Bone marrow (tissue), 2 donors: ENCODE results near the gene DXO.
A peak's percentile ranks its signal among the peaks of the same experiment; 100 is the strongest.
"Not testable (repeated sequence)": the region's sequence is repeated elsewhere in the genome, so short reads cannot be mapped to it uniquely, and the experiment has no call there.

Source experiments
- DNase-seq, 2 donors: peaks; one replicate each; lab custom pipeline; 2025; lab: John Stamatoyannopoulos, UW

Gene DXO

DNA sequence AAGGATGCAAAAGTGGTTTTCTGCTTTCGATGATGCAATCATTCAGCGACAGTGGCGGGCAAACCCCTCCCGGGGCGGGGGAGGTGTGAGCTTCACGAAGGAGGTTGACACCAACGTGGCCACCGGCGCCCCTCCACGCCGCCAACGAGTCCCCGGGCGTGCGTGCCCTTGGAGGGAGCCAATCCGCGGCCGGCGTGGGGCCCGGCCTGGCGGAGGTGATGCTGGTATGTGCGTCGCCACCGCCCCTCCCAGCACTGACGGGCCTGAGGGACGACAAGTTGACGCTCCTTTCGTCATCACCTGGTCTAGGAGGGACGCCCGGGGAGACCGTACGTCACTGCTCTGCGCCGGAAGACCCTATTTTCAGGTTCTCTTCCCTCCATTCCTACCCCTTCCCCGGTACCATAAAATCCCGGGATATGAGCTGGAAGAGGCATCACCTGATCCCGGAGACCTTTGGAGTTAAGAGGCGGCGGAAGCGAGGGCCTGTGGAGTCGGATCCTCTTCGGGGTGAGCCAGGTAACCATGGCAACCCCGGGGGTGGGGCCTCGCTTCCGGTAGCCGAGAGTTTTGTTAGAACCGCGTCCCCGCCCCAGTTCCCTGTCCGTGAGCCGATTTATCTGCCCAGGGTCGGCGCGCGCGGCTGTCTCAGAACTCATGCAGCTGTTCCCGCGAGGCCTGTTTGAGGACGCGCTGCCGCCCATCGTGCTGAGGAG lies at the start of gene DXO:
Gene DXO, minus strand, starts transcription at position 146 of the 716 bp plus-strand sequence. CDS start 463 bp downstream, outside the sequence.
- DNase-seq: peak; percentile 89 to 99

DNA sequence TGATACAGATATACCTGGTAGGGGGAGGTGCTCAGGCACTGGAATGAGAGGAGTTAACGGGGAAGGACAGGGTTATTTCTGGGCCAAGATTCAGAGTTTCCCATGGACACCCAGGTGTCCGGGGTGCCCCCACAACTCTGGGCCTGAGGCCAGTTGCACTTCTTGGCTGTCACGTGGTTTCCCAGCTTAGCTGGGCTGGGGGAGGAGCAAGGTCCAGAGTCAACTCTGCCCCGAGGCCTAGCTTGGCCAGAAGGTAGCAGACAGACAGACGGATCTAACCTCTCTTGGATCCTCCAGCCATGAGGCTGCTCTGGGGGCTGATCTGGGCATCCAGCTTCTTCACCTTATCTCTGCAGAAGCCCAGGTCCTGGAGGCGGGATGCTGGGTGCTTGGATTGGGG lies 42.6 kb upstream of the DXO start, which contains the start of gene C4B:
Gene C4B, plus strand, starts transcription at position 249 of the 400 bp plus-strand sequence. Its CDS starts 51 bp downstream, at position 300.
- not testable (repeated sequence) for DNase-seq

DNA sequence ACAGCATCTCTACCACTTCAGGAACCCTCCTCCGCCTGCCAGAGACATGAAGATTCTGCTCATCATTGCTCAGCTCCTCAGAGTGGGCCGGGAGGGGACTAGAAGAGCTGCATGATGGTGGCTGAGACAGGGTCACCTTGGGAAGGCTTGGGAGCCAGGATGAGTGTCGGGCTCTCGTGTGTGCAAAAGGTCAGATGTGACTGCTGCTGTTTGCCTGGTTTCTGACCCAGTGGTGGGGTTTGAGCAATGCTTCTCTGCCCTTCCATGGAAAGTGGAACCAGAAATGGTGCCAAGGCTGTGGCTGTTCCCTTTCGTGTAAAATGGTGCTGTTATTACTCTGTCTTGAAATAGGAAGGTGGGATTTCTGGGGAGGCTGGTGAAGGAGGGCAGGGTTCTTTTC lies 41.8 kb upstream of the DXO start:
- DNase-seq: not testable (repeated sequence)

DNA sequence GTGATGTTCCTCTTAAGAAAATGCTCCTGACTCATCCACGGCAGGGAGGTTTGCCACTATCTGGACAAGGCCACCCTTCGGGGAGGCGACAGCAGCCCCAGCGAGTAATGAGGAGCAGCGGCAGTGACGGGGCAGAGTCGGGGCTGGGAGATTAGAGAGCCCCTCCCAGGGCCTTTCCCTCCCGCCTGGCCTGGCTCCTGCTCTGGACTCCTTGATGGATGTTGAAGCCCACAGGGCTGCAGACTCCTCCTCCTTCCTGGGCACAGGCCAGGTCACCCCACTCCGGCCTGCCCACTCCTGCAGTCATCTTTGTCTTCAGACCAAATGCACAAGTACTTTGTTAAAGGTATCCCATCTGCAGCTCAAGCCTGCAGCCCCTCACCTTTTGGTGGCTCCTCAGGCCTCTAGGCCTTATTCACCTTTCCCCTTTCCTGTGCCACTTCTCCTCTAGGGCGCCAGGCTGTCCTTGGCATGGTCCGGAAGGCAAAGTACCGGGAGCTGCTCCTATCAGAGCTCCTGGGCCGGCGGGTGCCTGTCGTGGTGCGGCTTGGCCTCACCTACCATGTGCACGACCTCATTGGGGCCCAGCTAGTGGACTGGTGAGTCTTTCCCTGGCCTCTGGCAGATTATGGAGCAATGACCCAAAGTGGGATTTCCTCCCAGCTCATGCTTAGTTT lies 41.1 kb upstream of the DXO start:
- not testable (repeated sequence) for DNase-seq

DNA sequence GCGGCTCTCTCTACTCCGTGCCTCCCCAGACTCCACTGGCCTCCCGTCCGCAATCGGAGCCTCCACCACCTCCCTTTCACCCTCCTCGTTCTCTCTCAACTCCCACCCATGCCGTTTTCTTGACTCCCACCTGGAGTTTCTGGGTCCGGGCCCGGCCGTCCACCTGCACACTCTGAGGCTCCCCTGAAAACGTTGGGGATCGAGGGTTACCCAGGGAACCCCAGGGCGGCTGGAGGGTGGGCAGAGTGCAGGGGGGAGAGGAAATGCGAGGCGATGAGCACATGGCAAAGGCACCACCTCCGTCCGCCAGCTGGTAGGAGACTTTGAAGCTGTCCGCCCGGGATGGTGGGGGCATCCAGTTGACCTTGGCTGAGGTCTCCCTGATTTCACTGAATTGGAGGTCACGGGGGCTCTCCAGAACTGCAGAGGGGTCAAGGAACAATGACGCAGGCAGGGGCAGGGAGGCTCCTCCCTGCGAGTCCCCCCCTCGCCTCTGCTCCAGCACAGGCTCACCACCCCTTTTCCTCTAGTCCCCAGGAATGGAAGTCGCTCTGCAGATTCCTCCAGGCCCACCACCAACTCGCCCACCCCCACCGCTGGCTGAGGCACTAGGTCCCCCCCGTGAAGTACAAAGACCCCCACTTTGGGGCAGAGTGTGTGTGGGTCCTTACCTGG lies 39.1 kb upstream of the DXO start:
- not testable (repeated sequence) for DNase-seq

DNA sequence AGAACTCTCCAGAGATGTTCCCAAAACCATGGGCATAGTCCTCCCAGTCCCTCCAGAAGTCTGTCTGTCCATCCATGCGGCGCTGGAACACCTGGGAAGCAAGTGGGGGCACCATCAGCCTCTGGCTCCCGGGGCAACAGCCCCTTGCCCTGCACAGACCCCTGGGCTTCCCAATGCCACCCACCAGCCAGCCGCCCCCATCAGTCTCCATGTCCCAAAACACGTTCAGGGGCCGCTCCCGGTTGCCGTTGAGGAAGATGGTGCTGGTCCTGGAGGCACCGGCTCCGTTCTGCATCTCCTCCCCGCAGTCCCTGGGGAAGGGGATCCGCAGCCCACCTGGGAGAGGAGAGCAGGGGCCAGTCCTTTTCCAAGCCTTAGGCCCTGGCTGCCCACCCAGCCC lies 37.6 kb upstream of the DXO start:
- DNase-seq: not testable (repeated sequence)

DNA sequence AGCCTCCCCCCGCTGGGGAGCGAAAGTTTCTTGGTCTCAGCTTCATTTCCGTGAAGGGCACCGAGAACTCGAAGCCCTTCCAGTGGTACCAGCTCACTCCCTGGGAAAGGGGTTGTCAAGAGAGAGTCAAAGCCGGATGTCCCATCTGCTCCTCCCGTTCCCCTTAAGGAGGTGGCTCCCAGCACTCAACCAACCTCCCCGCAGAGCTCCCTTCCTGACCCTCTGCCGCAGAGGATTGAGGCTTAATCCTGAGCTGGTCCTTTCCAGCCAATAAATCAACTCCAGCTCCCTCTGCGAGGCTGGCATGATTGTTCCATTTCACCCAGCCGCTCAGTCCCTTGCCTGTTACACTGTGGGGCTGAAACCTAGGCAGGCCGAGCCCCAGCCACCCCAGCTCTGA lies 36.7 kb upstream of the DXO start:
- not testable (repeated sequence) for DNase-seq

DNA sequence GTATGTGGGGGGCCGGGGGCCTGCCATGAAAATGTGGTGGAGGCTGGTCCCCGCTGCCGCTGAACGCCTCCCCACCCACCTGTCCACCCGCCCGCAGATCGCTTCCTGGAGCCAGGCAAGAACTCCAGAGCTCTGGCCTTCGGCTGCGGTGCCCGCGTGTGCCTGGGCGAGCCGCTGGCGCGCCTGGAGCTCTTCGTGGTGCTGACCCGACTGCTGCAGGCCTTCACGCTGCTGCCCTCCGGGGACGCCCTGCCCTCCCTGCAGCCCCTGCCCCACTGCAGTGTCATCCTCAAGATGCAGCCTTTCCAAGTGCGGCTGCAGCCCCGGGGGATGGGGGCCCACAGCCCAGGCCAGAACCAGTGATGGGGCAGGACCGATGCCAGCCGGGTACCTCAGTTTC lies 36.1 kb upstream of the DXO start:
- DNase-seq: not testable (repeated sequence)

DNA sequence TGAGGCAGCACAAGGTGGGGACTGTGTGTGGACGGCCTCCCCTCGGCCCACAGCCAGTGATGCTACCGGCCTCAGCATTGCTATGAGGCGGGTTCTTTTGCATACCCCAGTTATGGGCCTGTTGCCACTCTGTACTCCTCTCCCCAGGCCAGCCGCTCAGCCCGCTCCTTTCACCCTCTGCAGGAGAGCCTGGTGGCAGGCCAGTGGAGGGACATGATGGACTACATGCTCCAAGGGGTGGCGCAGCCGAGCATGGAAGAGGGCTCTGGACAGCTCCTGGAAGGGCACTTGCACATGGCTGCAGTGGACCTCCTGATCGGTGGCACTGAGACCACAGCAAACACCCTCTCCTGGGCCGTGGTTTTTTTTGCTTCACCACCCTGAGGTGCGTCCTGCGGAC lies 35.1 kb upstream of the DXO start:
- not testable (repeated sequence) for DNase-seq

DNA sequence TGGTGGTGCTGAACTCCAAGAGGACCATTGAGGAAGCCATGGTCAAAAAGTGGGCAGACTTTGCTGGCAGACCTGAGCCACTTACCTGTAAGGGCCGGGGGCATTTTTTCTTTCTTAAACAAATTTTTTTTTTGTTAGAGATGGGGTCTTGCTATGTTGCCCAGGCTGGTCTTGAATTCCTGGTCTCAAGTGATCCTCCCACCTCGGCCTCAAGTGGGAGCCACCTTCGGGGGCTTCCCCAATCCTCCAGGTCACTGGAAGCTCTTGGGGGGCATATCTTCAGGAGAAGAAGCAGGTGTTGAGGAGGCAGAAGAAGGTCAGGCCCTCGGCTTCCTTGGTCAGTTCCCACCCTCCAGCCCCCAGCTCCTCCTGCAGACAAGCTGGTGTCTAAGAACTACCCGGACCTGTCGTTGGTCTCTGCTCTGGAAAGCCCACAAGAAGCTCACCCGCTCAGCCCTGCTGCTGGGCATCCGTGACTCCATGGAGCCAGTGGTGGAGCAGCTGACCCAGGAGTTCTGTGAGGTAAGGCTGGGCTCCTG lies 34.1 kb upstream of the DXO start:
- DNase-seq: not testable (repeated sequence)

DNA sequence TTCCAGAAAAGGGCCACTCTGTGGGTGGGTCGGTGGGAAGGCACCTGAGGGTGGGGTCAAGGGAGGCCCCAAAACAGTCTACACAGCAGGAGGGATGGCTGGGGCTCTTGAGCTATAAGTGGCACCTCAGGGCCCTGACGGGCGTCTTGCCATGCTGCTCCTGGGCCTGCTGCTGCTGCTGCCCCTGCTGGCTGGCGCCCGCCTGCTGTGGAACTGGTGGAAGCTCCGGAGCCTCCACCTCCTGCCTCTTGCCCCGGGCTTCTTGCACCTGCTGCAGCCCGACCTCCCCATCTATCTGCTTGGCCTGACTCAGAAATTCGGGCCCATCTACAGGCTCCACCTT lies 33.6 kb upstream of the DXO start:
- DNase-seq: not testable (repeated sequence)

DNA sequence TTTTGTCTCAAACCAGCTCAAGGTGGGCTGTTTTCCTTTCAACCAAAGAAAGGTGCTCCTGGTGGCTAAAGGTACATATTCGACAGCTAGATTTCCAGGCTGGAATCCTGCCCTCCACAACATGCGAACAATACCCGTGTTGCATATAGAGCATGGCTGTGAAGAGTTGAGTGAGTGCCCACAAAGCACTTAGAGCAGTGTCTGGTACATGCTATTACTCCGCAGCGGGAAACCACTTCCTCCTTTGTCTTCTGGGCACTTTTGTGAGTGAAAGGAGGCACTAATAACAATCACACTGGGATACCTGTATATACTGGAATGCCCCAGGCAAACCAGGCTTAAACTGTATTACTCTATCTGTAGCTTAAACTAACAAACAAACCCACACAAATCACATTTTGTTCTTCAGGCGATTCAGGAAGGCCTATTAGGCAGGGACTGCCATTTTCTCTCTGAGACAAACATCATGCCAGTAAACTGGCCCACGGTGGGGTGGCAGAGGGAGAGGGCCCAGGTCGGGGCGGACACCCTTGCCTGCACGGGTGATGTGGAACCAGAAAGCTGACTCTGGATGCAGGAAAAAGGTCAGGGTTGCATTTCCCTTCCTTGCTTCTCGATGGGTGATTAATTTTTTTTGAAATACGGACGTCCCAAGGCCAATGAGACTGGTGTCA lies 33.1 kb upstream of the DXO start:
- DNase-seq: not testable (repeated sequence)

DNA sequence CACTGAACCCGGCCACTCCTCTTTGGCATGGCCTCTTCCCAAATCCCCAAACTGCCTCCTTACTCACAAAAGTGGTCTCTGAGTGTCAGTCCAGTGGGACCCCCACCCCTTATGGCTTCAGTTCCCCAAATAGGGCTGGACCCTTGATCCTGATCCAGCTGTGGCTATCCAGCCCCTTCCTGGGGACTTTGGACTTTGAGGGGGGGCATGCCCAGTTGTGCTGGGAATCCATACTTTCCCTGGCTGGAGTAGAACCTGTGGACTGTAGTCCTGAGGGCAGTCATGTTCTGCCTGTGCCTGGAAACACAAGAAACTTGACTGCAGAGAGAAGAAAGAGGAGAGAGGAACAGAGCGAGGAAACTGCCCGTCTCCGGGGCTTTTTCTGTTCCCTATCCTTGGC lies 32.5 kb upstream of the DXO start:
- DNase-seq: not testable (repeated sequence)

DNA sequence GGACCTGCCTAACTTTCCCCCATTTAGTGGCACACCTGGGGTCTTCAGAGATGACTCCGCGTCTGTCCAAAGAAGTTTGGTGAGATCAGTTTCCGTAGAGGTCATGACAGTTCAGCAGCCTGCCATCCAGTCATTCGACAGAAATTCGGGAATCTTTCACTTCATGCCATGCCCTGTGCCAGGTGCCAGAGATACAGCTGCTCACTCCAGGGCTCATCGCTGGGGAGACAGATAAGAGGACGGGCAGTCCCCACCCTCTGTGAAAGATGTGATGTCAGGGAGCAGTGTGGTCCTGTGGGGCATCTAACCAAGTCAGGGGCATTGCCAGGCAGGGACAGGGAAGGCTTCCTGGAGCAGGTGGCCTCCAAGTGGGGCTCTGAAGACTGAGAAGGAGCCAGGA lies 31.4 kb upstream of the DXO start:
- not testable (repeated sequence) for DNase-seq

DNA sequence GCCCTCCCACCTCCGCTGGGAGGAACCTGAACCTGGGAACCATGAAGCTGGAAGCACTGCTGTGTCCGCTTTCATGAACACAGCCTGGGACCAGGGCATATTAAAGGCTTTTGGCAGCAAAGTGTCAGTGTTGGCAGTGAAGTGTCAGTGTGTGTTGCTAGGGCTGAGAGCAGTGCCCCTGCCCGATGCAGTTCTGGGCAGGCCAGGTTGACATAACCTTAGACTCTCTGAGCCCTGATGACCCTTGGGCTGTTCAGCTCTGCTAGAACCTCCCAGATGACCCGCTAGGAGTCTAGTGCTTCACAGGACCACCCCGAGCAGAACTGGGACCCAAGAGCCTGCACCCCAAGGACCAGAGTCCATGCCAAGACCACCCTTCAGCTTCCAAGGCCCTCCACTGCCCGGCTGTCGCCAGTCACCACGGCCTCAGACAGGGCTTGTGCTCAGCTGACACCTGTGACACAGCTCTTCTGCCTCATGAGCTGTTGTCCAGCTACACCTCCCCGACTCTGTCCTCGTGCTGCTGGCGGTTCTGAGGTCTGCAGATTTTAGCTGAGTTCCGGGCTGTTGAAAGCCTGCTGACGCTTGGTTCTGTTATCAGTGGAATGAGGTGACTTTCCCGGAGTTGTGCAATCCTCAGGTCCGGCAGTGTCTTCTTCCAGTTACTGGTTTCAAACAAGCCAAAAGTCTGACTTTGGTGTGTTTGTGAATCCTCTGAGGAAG lies 30.8 kb upstream of the DXO start:
- not testable (repeated sequence) for DNase-seq

DNA sequence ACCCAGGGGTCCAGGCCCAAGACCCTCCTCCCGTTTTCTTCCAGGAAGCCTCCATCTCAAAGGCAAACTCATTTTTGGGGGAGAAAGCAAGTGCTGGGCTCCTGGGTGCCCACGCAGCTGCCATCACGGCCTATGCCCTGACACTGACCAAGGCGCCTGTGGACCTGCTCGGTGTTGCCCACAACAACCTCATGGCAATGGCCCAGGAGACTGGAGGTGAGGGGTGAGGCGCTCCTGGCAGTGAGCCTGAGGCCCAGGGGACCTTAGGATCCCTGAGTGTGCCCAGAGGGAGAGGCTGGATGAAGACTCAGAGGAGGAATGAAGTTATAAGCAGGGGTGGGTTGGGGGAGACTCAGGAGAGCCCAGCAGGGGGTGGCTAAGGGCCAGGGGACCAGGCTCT lies 24.4 kb upstream of the DXO start:
- not testable (repeated sequence) for DNase-seq

DNA sequence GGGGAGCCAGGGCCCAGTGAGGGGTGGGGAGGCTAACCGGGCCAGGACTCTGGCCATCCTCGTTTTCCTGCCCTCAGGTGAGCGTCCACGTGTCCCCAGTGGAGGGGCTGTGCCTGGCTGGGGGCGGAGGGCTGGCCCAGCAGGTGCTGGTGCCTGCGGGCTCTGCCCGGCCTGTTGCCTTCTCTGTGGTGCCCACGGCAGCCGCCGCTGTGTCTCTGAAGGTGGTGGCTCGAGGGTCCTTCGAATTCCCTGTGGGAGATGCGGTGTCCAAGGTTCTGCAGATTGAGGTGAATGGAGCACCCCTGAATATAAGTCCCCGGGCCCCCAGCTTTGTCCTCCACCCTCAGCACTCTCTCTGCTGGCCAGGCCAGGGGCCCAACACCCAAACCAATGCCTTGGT lies 22.5 kb upstream of the DXO start:
- not testable (repeated sequence) for DNase-seq

DNA sequence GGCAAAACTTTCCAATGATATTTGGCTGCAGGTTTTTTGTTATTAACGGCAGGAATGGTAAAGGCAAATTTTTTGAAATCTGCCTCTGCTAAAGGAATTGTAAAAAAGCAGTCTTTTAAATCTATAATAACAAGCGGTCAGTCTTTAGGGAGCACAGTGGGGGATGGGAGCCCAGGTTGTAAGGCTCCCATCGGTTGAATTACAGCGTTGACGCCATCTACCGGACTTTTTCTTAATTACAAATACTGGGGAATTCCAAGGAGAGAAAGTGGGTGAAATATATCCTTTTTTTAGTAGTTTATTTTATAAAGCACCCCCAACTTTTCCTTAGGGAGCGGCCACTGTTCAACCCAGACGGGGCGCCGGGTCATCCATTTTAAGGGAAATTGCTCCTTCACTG lies 17.4 kb upstream of the DXO start:
- not testable (repeated sequence) for DNase-seq

DNA sequence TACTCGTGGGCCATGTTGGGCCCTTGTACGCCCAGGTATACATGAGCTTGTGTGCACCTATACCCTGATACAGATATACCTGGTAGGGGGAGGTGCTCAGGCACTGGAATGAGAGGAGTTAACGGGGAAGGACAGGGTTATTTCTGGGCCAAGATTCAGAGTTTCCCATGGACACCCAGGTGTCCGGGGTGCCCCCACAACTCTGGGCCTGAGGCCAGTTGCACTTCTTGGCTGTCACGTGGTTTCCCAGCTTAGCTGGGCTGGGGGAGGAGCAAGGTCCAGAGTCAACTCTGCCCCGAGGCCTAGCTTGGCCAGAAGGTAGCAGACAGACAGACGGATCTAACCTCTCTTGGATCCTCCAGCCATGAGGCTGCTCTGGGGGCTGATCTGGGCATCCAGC lies 9.8 kb upstream of the DXO start, which contains the start of gene C4A:
Gene C4A, plus strand, starts transcription at position 314 of the 400 bp plus-strand sequence. Its CDS starts 51 bp downstream, at position 365.
- not testable (repeated sequence) for DNase-seq

DNA sequence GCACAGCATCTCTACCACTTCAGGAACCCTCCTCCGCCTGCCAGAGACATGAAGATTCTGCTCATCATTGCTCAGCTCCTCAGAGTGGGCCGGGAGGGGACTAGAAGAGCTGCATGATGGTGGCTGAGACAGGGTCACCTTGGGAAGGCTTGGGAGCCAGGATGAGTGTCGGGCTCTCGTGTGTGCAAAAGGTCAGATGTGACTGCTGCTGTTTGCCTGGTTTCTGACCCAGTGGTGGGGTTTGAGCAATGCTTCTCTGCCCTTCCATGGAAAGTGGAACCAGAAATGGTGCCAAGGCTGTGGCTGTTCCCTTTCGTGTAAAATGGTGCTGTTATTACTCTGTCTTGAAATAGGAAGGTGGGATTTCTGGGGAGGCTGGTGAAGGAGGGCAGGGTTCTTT lies 9.1 kb upstream of the DXO start:
- not testable (repeated sequence) for DNase-seq
